GM18868 (cell line): ENCODE results near the gene PLCD3.
A peak's percentile ranks its signal among the peaks of the same experiment; 100 is the strongest.

Experiments
- ATAC-seq: cut with Tn5 transposase; IDR thresholded peaks from one replicate; pipeline ENCODE4 v1.9.1; 2021; ENCODE audit warnings: mild to moderate bottlenecking, moderate library complexity; ENCODE audit not compliant: unreplicated experiment

PLCD3 gene

GRCh38 chr17:45150911-45151809 is 18.8 kb upstream of the PLCD3 start:
- no peak for ATAC-seq

DNA sequence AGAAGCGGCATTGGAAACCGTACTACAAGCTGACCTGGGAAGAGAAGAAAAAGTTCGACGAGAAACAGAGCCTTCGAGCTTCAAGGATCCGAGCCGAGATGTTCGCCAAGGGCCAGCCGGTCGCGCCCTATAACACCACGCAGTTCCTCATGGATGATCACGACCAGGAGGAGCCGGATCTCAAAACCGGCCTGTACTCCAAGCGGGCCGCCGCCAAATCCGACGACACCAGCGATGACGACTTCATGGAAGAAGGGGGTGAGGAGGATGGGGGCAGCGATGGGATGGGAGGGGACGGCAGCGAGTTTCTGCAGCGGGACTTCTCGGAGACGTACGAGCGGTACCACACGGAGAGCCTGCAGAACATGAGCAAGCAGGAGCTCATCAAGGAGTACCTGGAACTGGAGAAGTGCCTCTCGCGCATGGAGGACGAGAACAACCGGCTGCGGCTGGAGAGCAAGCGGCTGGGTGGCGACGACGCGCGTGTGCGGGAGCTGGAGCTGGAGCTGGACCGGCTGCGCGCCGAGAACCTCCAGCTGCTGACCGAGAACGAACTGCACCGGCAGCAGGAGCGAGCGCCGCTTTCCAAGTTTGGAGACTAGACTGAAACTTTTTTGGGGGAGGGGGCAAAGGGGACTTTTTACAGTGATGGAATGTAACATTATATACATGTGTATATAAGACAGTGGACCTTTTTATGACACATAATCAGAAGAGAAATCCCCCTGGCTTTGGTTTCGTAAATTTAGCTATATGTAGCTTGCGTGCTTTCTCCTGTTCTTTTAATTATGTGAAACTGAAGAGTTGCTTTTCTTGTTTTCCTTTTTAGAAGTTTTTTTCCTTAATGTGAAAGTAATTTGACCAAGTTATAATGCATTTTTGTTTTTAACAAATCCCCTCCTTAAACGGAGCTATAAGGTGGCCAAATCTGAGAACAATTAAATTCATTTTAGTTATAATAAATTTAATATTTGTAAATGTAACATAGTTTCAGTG is 17.7 kb upstream of the PLCD3 start:
- no peak for ATAC-seq

- ATAC-seq: peak; percentile 32
Measured at GRCh38 chr17:45149037-45149668, 16.8 kb upstream of the PLCD3 start.

DNA sequence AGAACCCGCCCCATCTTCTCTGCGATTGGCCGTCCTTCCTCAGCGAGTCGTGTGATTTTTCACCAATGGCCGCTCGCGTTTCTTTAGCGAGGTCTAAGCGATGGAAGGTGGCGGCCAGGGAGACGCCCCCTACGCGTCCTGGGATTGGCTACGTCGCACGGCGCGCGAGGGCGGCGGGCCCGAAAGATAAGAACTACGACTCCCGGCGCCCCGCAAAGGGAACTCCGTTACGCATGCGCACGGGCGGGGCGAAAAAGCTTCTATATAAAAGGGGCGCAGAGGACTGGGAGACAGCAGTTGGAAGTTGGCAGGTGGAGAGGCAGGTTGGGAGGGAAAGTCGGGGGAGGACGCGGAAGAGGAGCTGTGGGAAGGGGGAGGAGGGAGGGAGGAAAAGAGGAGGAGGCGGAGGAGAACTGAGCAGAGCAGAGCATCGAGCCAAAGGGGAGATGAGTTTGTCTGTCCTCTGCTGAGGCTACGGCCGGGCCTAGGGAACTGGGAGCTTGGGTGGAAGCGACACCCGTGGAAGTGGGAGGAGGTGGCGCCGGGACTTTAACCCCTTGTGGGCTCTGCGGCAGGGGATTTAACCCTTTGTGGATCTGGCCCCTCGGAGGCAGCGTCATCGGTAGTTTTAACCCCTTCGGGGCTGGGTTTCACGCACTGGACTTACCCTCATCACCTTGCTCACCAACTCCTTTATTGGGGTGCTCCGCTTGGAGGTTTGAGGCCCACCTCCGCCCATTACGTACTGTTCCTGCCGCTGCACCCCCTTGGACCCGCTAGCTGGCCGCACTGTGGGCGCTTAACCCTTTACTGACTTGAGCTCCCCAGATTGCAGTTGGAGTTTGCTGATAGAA is 16.1 kb upstream of the PLCD3 start, which contains the start of gene HEXIM1:
HEXIM1 (plus strand) TSS at position 293 of the 854 bp plus-strand sequence. CDS start 716 bp downstream, outside the sequence.
- peak; percentile 59 for ATAC-seq

- no peak for ATAC-seq
Measured at GRCh38 chr17:45147581-45148182, 15.4 kb upstream of the PLCD3 start.

- no peak for ATAC-seq
Measured at GRCh38 chr17:45146890-45147580, 14.7 kb upstream of the PLCD3 start.

GRCh38 chr17:45146592-45146889 is 14.2 kb upstream of the PLCD3 start:
- ATAC-seq: no peak

- no peak for ATAC-seq
Measured at GRCh38 chr17:45146166-45146565, 13.9 kb upstream of the PLCD3 start.

- ATAC-seq: no peak
Measured at GRCh38 chr17:45145035-45145389, 12.7 kb upstream of the PLCD3 start.

GRCh38 chr17:45144199-45145034 is 12.1 kb upstream of the PLCD3 start:
- ATAC-seq: no peak

- no peak for ATAC-seq
Measured at GRCh38 chr17:45143767-45144198, 11.5 kb upstream of the PLCD3 start.

- no peak for ATAC-seq
Measured at GRCh38 chr17:45143094-45143670, 10.9 kb upstream of the PLCD3 start.

DNA sequence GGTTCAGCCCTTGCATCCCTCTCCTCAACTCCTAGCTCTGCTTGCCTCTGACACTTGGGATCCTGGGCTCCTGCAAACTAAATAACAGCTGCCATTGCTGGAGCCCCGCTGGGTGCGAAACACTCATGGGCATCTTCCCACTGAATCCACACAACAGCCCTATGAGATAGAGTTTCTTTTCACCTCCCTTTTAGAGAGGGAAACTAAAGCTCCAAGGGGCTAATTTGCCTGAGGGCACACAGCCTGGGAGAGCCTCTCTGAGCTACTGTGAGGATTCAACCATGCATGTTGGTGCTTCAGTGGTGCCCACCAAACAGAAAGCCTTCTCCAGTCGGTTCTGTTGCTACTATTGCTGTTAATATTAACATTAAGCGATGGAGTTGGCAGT is 7.2 kb upstream of the PLCD3 start:
- ATAC-seq: no peak

DNA sequence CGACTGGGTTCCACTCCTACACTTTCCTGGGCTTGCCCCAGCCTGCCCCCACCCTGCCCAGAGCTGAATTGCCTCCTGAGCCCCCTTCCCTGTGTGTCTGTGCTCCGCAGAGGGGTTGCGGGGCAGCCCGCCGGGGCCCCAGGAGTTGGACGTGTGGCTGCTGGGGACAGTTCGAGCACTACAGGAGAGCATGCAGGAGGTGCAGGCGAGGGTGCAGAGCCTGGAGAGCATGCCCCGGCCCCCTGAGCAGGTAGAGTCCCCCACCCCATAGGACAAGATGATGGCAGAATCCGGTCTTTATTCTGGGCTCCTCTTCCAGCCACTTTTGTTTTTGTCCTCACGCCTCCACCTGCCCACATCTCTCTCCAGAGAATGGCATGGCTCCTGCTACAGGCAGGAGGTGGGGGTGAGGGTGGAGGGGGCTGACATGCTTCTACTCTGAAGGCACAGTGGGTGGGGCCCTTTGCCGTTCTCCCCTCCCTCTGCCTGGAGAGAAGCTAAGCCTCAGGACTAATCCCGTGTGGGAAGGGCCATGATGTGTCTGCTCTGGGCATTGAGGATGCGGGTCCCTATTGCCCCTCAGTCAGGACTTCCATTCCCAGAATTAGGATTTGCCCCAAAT is 6.7 kb upstream of the PLCD3 start:
- ATAC-seq: no peak

- no peak for ATAC-seq
Measured at GRCh38 chr17:45137561-45138305, 5.4 kb upstream of the PLCD3 start.

DNA sequence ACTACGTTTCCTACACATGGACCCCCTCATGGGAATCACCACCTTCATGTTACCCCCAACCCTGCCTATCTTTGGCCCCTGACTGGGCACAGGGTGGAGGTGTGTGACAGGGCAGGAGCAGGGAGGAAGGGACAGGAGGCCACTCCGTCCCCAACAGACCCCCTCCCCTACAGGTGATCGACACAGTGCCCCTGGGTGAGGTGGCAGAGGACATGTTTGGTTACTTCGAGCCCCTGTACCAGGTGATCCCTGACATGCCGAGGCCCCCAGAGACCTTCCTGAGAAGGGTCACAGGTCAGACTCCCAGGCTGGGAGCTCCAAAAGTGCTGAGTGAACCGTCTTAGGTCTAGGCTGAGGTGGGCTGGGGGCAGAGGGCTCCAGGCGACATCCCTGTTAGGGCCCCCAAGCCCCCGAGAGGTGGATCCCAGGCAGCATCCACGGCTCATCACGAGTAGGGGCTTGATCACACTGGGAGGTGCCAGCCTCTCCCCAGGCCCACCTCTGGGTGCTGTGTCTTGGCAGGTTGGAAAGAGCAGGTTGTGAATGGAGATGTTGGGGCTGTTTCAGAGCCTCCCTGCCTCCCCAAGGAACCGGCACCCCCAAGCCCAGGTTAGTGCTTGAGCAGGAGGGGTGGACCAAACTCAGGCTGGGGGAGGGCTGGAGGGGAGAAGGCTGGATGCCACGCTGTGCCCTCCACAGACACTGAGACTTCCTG is 4.7 kb upstream of the PLCD3 start:
- no peak for ATAC-seq
